A673 (cell line): ENCODE data around the gene SPATA21.

ENCODE experiments used
- EZH2 ChIP-seq: fragments of 200-600 bp; sonication (generic); IDR thresholded peaks from 2 replicates; pipeline ENCODE4 v1.6.1; 2017; ENCODE audit warnings: borderline replicate concordance, low read depth, mild to moderate bottlenecking, mixed read lengths, antibody characterized with exemption, low read length; ENCODE audit not compliant: poor library complexity, severe bottlenecking
- TF ChIP-seq, protein P1 (sequence below): fragments of 300-800, 200-600 bp; sonication (generic); conservative IDR thresholded peaks from 2 replicates; pipeline ENCODE4 v1.5.1; 2017; ENCODE audit warnings: low read depth, mild to moderate bottlenecking, antibody characterized with exemption, low read length, moderate library complexity, mixed read lengths

GRCh38 chr1:16349847-16350406, 87.3 kb downstream of the SPATA21 start:
- TF ChIP-seq, protein P1, sequence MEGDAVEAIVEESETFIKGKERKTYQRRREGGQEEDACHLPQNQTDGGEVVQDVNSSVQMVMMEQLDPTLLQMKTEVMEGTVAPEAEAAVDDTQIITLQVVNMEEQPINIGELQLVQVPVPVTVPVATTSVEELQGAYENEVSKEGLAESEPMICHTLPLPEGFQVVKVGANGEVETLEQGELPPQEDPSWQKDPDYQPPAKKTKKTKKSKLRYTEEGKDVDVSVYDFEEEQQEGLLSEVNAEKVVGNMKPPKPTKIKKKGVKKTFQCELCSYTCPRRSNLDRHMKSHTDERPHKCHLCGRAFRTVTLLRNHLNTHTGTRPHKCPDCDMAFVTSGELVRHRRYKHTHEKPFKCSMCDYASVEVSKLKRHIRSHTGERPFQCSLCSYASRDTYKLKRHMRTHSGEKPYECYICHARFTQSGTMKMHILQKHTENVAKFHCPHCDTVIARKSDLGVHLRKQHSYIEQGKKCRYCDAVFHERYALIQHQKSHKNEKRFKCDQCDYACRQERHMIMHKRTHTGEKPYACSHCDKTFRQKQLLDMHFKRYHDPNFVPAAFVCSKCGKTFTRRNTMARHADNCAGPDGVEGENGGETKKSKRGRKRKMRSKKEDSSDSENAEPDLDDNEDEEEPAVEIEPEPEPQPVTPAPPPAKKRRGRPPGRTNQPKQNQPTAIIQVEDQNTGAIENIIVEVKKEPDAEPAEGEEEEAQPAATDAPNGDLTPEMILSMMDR, result no peak
- TF ChIP-seq EZH2, result no peak
